GM23338 (cell line): ENCODE measurements around the gene YBX2. TPM values are rescaled to one million over a fixed set of nuclear protein-coding genes. Genes with fewer than 3 reads are reported as not detected.
A peak's percentile ranks its signal among the peaks of the same experiment; 100 is the strongest.

Source experiments
- ATAC-seq: fragments of 200-7000 bp; cut with Tn5 transposase; 3 replicates; pipeline ENCODE4 v1.9.1; 2020
- DNase-seq: peaks from one replicate; pipeline ENCODE4 v3.0.0-alpha.2; 2015; ENCODE audit warnings: low spot score
- H2AFZ ChIP-seq: fragments of 200-600 bp; sonication (generic); 2 replicates; pipeline ENCODE4 v1.8.0; 2016; ENCODE audit warnings: antibody characterized with exemption, mild to moderate bottlenecking, moderate library complexity
- H3F3A ChIP-seq: fragments of 200-600 bp; sonication (generic); replicated peaks from 2 replicates; pipeline ENCODE4 v1.8.0; 2017; ENCODE audit warnings: antibody characterized with exemption, mixed run types, low read depth
- H3K27ac ChIP-seq: fragments of 200-600 bp; sonication (generic); 2 replicates; pipeline ENCODE4 v1.6.1; 2016; ENCODE audit warnings: low read depth
- H3K27me3 ChIP-seq: fragments of 200-600 bp; sonication (generic); 2 replicates; pipeline ENCODE4 v1.8.0; 2016; ENCODE audit warnings: mild to moderate bottlenecking, mixed run types, moderate library complexity; ENCODE audit not compliant: insufficient read depth
- H3K36me3 ChIP-seq: fragments of 200-600 bp; sonication (generic); 2 replicates; pipeline ENCODE4 v1.8.0; 2016; ENCODE audit warnings: mild to moderate bottlenecking; ENCODE audit not compliant: insufficient read depth
- H3K4me1 ChIP-seq: fragments of 200-600 bp; sonication (generic); 2 replicates; pipeline ENCODE4 v1.8.0; 2016; ENCODE audit warnings: mild to moderate bottlenecking, moderate library complexity; ENCODE audit not compliant: insufficient read depth
- H3K4me2 ChIP-seq: fragments of 200-600 bp; sonication (generic); 2 replicates; pipeline ENCODE4 v1.7.1; 2017; ENCODE audit warnings: mixed run types
- H3K4me3 ChIP-seq: fragments of 200-600 bp; sonication (generic); 2 replicates; pipeline ENCODE4 v1.6.1; 2016; ENCODE audit warnings: mixed run types
- H3K79me2 ChIP-seq: fragments of 200-600 bp; sonication (generic); replicated peaks from 2 replicates; pipeline ENCODE4 v1.8.0; 2017; ENCODE audit warnings: mild to moderate bottlenecking; ENCODE audit not compliant: insufficient read depth
- H3K9me2 ChIP-seq: fragments of 200-600 bp; sonication (generic); 2 replicates; pipeline ENCODE4 v1.8.0; 2017; ENCODE audit not compliant: insufficient read depth
- H4K20me1 ChIP-seq: fragments of 200-600 bp; sonication (generic); replicated peaks from 2 replicates; pipeline ENCODE4 v1.8.0; 2017; ENCODE audit warnings: mild to moderate bottlenecking; ENCODE audit not compliant: insufficient read depth
- H3K27ac Mint-ChIP-seq: 2 replicates; pipeline ENCODE4 v1.8.0; 2020; ENCODE audit warnings: inconsistent platforms, mild to moderate bottlenecking, moderate library complexity, mixed read lengths
- H3K27me3 Mint-ChIP-seq: 3 replicates; pipeline ENCODE4 v1.8.0; 2022; ENCODE audit warnings: low read depth, mild to moderate bottlenecking, moderate library complexity, mixed read lengths, inconsistent platforms; ENCODE audit not compliant: insufficient read depth, poor library complexity
- H3K36me3 Mint-ChIP-seq: 3 replicates; pipeline ENCODE4 v1.8.0; 2021; ENCODE audit warnings: low read depth, mild to moderate bottlenecking, inconsistent platforms, moderate library complexity, mixed read lengths
- H3K4me1 Mint-ChIP-seq: 3 replicates; pipeline ENCODE4 v1.8.0; 2020; ENCODE audit warnings: mild to moderate bottlenecking, inconsistent platforms, mixed read lengths
- H3K4me3 Mint-ChIP-seq: 3 replicates; pipeline ENCODE4 v1.8.0; 2021; ENCODE audit warnings: moderate library complexity, mild to moderate bottlenecking, inconsistent platforms, mixed read lengths
- H3K9me3 Mint-ChIP-seq: 3 replicates; pipeline ENCODE4 v1.8.0; 2020; ENCODE audit warnings: moderate library complexity, mild to moderate bottlenecking, inconsistent platforms, mixed read lengths
- CREB1 ChIP-seq: fragments of 250-450 bp; sonication (Bioruptor Pico); IDR thresholded peaks from 2 replicates; pipeline ENCODE4 v1.5.0; 2020; ENCODE audit warnings: low read depth, mild to moderate bottlenecking, moderate library complexity
- CTCF ChIP-seq, 2 experiments: fragments of 200-600 bp in 1 of 2; sonication (generic) in 1 of 2; conservative IDR thresholded peaks; 2 replicates each; pipeline versions ENCODE4 v1.5.1 to v1.6.1; 2016 to 2017; ENCODE audit warnings: antibody characterized with exemption in 2 of 2, low read depth in 2 of 2, mild to moderate bottlenecking in 2 of 2, moderate library complexity in 1 of 2
- ETS1 ChIP-seq: IDR thresholded peaks from 2 replicates; pipeline ENCODE4 v1.6.1; 2016; ENCODE audit warnings: antibody characterized with exemption
- EZH2 ChIP-seq: fragments of 200-600 bp; sonication (generic); IDR thresholded peaks from one replicate; pipeline ENCODE4 v1.8.0; 2017; ENCODE audit warnings: antibody characterized with exemption, mild to moderate bottlenecking, low read depth; ENCODE audit not compliant: unreplicated experiment
- EZH2phosphoT487 ChIP-seq: fragments of 200-600 bp; sonication (generic); IDR thresholded peaks from one replicate; pipeline ENCODE4 v1.8.1; 2018; ENCODE audit warnings: antibody characterized with exemption; ENCODE audit not compliant: unreplicated experiment
- JUNB ChIP-seq: IDR thresholded peaks from one replicate; pipeline ENCODE4 v1.6.1; 2016; ENCODE audit warnings: antibody characterized with exemption; ENCODE audit not compliant: unreplicated experiment
- NANOG ChIP-seq: IDR thresholded peaks from 2 replicates; pipeline ENCODE4 v1.6.1; 2016; ENCODE audit warnings: antibody characterized with exemption, borderline replicate concordance
- REST ChIP-seq: IDR thresholded peaks from one replicate; pipeline ENCODE4 v1.6.1; 2018; ENCODE audit warnings: antibody characterized with exemption; ENCODE audit not compliant: unreplicated experiment
- STAT1 ChIP-seq: IDR thresholded peaks from one replicate; pipeline ENCODE4 v1.6.1; 2016; ENCODE audit warnings: antibody characterized with exemption; ENCODE audit not compliant: unreplicated experiment
- ZNF331 ChIP-seq: fragments of 250-450 bp; sonication (Bioruptor Pico); IDR thresholded peaks from 2 replicates; pipeline ENCODE4 v1.5.0; 2020; ENCODE audit warnings: low read depth, mild to moderate bottlenecking, moderate library complexity
- polyA plus RNA-seq: library from polyadenylated mRNA; unstranded; fragments of >200 nt; fragmentation: Nextera tagmentation; extraction: Ambion mirVana; gene quantifications from 2 replicates; pipeline ENCODE4 v1.2.1, GENCODE V29; 2016
- total RNA-seq: library from RNA; depleted of rRNA; stranded (reverse); fragments of >200 nt; shearing (Covaris generic); gene quantifications from 2 replicates; pipeline ENCODE4 v1.2.3, GENCODE V29; 2014

Gene YBX2
- total and polyA plus RNA-seq, 2 experiments from 2014 or later = 22.5 to 36.5 TPM

GRCh38 chr17:7315570-7316235 is 21.3 kb upstream of the YBX2 start:
- DNase-seq = no peak
- Histone ChIP-seq H4K20me1 (peaks cover 25% of the 10 kb centered on the region), H2AFZ (peak overlapping the region; percentile 72; the same call in 1 of the 2 replicates), H3K27ac (peak overlapping the region; percentile 91), H3K27me3 (no peaks in the 10 kb centered on the region), H3K4me1 (peaks cover 10% of the 10 kb centered on the region; the same call in 1 of the 2 replicates), H3K4me2 (peak overlapping the region; percentile 99), H3K36me3 (peaks cover 35% of the 10 kb centered on the region), H3K4me3 (peak overlapping the region; percentile 94), H3K9me2 (no peaks in the 10 kb centered on the region), H3K79me2 (peaks cover 16% of the 10 kb centered on the region), H3F3A (peaks cover 57% of the 10 kb centered on the region)
- Mint-ChIP-seq H3K36me3 (peaks cover 77% of the 10 kb centered on the region), H3K4me1 (peaks cover 37% of the 10 kb centered on the region), H3K27me3 (peaks cover 25% of the 10 kb centered on the region), H3K9me3 (peaks cover 4% of the 10 kb centered on the region; the same call in 1 of the 3 replicates), H3K27ac (peak overlapping the region; percentile 91), H3K4me3 (peak overlapping the region; percentile 81)
- TF ChIP-seq CTCF (conservative IDR thresholded peaks at IDR 0.05; ENCODE audit: low read depth in 2 of 2) (no peak), EZH2 (no peak), CREB1 (no peak), REST (no peak), EZH2phosphoT487 (no peak), STAT1 (no peak), ETS1 (no peak), ZNF331 (CRISPR knock-in tag) (no peak), NANOG (no peak), JUNB (no peak)
- no peak; the same call in 2 of the 3 replicates for ATAC-seq
